GM12875 (cell line): ENCODE data around the gene TMEM236.

ENCODE experiments used
- H3K4me3 ChIP-seq: one replicate; pipeline ENCODE4 v1.5.1; 2011; ENCODE audit warnings: low read depth, low read length, control low read depth
- TF ChIP-seq, protein P1 (sequence below): IDR thresholded peaks from 2 replicates; pipeline ENCODE4 v1.5.1; 2011; ENCODE audit warnings: low read depth, mild to moderate bottlenecking, control low read depth, inconsistent platforms, low read length, moderate library complexity, borderline replicate concordance; ENCODE audit not compliant: insufficient read depth

The TMEM236 gene

DNA sequence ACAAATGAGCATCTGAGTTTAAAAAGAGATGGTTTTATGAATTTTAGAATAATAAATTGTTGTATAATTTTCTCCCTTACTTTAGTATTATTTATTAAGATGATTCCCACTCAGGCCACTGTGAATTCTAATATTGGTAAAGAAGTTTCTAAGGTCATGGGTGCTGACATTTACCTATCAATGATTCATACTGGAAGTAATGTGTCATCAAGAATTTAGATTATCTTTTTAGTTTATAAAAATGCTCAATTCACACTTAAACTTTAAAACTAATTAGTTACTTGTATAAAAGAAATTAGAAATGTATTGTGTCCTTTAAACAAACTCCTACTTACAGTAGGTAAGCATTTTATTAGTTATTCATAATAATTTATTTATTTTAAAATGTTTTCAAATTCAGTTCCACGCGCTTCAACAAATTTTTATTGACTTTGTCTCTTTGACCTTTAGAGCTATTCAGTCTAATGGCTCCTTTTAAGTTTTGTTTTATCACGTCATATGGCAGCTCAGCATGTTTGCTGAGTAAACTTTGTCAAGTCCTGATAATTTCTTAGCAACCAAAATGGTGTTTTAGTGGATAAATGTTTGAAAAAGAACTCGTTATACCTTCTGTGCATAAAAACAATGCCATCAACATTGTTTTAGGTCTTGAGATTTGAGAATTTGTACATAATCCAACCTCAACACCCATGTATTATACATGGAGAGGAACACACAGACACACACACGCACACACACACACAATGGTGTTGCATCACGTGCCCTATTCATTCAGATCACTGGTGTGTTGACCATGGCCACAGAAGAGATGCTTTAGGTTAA, 42.0 kb downstream of the TMEM236 start:
- TF ChIP-seq, protein P1, sequence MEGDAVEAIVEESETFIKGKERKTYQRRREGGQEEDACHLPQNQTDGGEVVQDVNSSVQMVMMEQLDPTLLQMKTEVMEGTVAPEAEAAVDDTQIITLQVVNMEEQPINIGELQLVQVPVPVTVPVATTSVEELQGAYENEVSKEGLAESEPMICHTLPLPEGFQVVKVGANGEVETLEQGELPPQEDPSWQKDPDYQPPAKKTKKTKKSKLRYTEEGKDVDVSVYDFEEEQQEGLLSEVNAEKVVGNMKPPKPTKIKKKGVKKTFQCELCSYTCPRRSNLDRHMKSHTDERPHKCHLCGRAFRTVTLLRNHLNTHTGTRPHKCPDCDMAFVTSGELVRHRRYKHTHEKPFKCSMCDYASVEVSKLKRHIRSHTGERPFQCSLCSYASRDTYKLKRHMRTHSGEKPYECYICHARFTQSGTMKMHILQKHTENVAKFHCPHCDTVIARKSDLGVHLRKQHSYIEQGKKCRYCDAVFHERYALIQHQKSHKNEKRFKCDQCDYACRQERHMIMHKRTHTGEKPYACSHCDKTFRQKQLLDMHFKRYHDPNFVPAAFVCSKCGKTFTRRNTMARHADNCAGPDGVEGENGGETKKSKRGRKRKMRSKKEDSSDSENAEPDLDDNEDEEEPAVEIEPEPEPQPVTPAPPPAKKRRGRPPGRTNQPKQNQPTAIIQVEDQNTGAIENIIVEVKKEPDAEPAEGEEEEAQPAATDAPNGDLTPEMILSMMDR: no peak
- H3K4me3 ChIP-seq: no peak overlapping the region

DNA sequence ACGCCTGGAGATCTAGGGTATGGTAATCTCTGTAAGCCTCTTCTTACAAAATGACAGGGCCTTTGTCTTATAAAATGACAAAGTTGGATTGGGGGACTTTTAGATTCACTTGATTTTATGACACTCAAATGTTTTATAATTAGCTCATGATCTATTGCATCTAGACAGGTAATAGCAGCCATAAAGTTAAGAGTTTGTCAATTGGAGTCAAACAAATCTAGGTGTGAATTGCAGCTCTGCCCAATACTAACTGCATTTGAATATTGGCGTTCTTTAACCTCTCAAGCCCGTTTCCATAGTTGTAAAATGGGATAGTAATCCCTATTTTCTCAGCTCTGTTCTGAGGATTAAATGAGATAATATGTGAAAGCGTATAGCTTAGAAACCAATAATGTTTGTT, 43.1 kb downstream of the TMEM236 start:
- H3K4me3 ChIP-seq: no peak overlapping the region
- TF ChIP-seq, protein P1: no peak

DNA sequence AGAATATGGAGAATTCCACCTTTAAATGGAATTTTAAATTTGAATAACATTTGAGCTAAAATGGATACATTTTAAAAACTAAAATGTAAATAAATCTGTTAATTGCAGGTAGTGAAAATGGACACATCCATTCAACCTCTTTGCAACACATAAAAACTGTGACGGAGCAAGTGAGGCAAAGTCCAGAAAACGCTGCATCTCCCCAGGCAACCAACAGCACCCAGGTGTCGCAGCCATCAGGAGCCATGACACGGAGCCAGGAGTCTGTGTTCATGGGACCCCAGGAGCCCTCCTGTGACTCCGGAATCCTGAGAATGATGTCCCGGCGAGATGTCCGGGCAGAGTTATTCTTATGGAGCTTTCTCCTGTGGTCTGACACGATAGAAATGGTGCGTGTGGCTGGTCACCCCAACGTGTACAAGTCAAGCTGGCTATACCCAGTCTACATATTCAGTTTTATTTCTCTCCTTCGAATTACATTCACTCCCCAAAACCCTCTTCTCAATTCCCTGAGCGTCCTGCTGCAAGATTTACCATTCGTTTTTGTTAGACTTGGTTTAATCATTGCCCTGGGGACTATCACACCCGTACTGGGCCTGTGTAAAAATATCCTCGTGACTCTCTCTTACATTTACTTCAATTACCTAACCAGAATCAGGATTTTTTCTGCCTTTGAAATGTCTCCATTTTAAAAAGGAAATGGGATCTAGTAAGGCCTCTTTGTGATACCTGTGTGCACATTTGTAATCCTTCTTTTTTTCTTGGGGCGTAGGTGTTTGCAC, 44.0 kb downstream of the TMEM236 start:
- TF ChIP-seq, protein P1: no peak
- no peak overlapping the region for H3K4me3 ChIP-seq

DNA sequence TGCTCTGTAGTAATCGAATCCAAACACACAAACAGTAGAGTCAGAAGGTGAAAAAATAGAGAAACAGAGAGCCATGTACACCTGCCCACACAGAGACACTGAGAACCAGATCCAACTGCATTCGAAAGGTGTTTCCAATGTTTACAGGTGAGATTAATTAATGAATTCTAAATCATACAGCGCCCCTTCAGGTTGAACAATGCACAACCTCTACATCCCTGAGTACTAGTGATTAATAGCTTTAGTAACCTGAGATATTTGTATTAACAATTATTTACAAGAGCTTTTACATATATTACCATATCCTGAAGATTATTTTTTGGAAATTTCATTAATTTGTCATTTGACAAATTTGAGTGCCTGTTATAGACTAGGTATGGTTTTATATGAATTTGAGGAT, 49.5 kb downstream of the TMEM236 start:
- H3K4me3 ChIP-seq: no peak overlapping the region
- TF ChIP-seq, protein P1: no peak; the same call in 1 of the 2 replicates

DNA sequence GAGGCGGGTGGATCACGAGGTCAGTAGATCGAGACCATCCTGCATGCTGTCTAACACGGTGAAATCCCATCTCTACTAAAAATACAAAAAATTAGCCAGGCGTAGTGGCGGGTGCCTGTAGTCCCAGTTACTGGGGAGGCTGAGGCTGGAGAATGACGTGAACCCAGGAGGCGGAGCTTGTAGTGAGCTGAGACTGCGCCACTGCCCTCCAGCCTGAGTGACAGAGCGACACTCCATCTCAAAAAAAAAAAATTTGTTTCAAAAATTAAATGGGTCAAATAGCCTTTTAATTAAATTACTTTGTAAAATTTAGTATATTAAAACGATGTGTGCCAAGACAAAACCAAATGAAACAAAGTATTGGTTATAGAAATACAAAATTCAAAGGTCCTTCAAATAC, 50.3 kb downstream of the TMEM236 start:
- H3K4me3 ChIP-seq: no peak overlapping the region
- TF ChIP-seq, protein P1: no peak

DNA sequence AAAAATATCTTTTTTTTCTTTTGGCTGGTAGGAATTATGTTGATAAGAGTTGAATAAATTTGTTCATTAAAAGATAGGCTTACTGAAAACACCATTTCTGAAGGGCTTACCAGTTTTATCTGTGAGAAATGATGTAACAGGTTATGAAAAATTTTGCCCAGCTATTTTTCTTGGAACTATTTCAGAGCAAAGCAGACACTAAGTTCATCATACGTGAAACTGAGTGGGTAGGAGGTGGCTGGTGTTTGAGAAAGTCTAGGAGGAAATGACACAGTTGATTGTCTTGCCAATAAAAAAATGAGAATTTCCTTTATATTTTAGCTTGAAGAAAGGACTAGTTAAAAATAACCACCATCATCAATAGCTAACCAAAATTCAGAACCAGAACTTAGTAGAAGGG, 51.0 kb downstream of the TMEM236 start:
- no peak overlapping the region for H3K4me3 ChIP-seq
- TF ChIP-seq, protein P1: no peak

DNA sequence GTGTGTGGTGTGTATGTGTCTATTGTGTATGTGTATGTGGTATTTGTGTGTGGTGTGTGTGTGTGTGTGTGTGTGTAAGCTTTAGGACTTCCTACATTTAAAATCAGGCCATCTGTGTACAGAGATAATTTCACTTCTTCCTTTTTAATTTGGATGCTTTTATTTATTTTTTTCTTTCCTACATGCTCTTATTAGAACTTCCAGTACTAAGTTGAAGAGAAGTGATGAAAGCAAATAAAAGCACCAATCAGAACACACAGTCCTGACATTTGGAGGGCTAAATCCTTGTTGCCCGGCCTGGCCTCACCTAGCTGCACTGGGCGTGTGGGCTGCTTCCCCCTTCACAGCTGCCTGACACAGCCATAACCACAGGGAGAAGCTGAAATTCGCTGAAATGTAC, 53.3 kb downstream of the TMEM236 start:
- no peak overlapping the region for H3K4me3 ChIP-seq
- TF ChIP-seq, protein P1: no peak
